ENCODE data around the gene DOCK10.

DNA sequence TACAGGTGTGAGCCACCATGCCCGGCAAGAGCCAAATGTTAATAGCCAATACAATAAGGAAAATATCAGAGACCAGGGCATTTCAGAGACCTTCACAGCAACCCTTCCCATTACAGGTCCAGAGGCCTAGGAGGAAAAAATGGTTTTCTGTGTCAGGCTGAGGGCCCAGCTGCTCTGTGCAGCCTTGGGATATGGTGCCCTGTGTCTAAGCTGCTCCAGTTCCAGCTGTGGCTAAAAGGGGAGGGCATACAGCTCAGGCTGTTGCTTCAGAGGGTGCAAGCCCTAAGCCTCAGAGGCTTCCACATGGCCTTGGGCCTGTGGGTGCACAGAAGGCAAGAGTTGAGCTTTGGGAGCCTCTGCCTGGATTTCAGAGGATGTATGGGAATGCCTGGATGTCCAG lies 306.0 kb downstream of the DOCK10 start:
- no peak for TF ChIP-seq ZNF248 (tag by site-specific recombination; IDR thresholded peaks at IDR 0.05)
- TF ChIP-seq ZBTB48 (tag by site-specific recombination; IDR thresholded peaks at IDR 0.05) = no peak
- TF ChIP-seq CTCF (tag by site-specific recombination; IDR thresholded peaks at IDR 0.05) = no peak
- TF ChIP-seq, protein P1, sequence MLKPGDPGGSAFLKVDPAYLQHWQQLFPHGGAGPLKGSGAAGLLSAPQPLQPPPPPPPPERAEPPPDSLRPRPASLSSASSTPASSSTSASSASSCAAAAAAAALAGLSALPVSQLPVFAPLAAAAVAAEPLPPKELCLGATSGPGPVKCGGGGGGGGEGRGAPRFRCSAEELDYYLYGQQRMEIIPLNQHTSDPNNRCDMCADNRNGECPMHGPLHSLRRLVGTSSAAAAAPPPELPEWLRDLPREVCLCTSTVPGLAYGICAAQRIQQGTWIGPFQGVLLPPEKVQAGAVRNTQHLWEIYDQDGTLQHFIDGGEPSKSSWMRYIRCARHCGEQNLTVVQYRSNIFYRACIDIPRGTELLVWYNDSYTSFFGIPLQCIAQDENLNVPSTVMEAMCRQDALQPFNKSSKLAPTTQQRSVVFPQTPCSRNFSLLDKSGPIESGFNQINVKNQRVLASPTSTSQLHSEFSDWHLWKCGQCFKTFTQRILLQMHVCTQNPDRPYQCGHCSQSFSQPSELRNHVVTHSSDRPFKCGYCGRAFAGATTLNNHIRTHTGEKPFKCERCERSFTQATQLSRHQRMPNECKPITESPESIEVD (tag by site-specific recombination; IDR thresholded peaks at IDR 0.05) = no peak
- TF ChIP-seq ZNF707 (tag by site-specific recombination; IDR thresholded peaks at IDR 0.05) = no peak
- no peak for TF ChIP-seq YY1 (tag by site-specific recombination; IDR thresholded peaks at IDR 0.05)
- TF ChIP-seq SP7 (tag by site-specific recombination; IDR thresholded peaks at IDR 0.05) = no peak
